Panc1 (cell line): Measurements from ENCODE around the gene PKNOX2.

Experiments used
- CTCF ChIP-seq: fragments of 450-650 bp; IDR thresholded peaks from 2 replicates; pipeline ENCODE4 v1.5.1; 2017; ENCODE audit warnings: mild to moderate bottlenecking
- POLR2AphosphoS5 ChIP-seq: IDR thresholded peaks from 2 replicates; pipeline ENCODE4 v1.6.1; 2012; ENCODE audit warnings: mild to moderate bottlenecking, low read depth, low read length, moderate library complexity
- REST ChIP-seq, 2 experiments: IDR thresholded peaks; 2 replicates each; pipeline ENCODE4 v1.6.1; 2011 to 2012; ENCODE audit warnings: low read depth in 2 of 2, control low read depth in 1 of 2, low read length in 1 of 2, mild to moderate bottlenecking in 1 of 2, moderate library complexity in 1 of 2; ENCODE audit not compliant: insufficient read depth in 1 of 2
- SIN3A ChIP-seq: IDR thresholded peaks from 2 replicates; pipeline ENCODE4 v1.6.1; 2012; ENCODE audit warnings: low read depth, mild to moderate bottlenecking, low read length, moderate library complexity, borderline replicate concordance; ENCODE audit not compliant: insufficient read depth
- TCF7L2 ChIP-seq: IDR thresholded peaks from 2 replicates; pipeline ENCODE4 v1.6.1; 2011; ENCODE audit warnings: mild to moderate bottlenecking, low read depth, low read length, inconsistent platforms

- TF ChIP-seq CTCF (no peak), POLR2AphosphoS5 (no peak), REST (IDR thresholded peaks at IDR 0.05; ENCODE audit: insufficient read depth in 1 of 2, low read depth in 2 of 2, low read length in 1 of 2) (no peak), SIN3A (no peak), TCF7L2 (no peak)
These were observed 93.9 kb downstream of the PKNOX2 start for GRCh38 chr11:125258291-125259032.
